GM19467 (cell line): ENCODE data around the gene SARS2.
"Not testable (repeated sequence)": the region's sequence is repeated elsewhere in the genome, so short reads cannot be mapped to it uniquely, and the experiment has no call there.

Source experiments
- ATAC-seq: cut with Tn5 transposase; IDR thresholded peaks from one replicate; pipeline ENCODE4 v1.9.1; 2021; ENCODE audit warnings: mild to moderate bottlenecking, moderate library complexity; ENCODE audit not compliant: unreplicated experiment

Gene SARS2

GRCh38 chr19:38929929-38930775 lies at the start of gene SARS2:
TSS of gene SARS2 (minus strand) at chr19:38930763. CDS start at chr19:38930736, 27 bp downstream.
- ATAC-seq = peak; percentile 63

GRCh38 chr19:38979812-38980211 lies 49.2 kb upstream of the SARS2 start:
- no peak for ATAC-seq

- no peak for ATAC-seq
Measured at GRCh38 chr19:38978326-38978689, 47.7 kb upstream of the SARS2 start.

GRCh38 chr19:38977445-38978325 lies 47.1 kb upstream of the SARS2 start:
- ATAC-seq = peak; percentile 71

GRCh38 chr19:38975861-38976271 lies 45.3 kb upstream of the SARS2 start:
- ATAC-seq = no peak

- ATAC-seq = no peak
Measured at GRCh38 chr19:38975214-38975860, 44.8 kb upstream of the SARS2 start, which contains the start of gene FBXO17. TSS of gene FBXO17 (minus strand) at chr19:38975742. CDS start at chr19:38950319, 25,423 bp downstream.

- ATAC-seq = no peak
Measured at GRCh38 chr19:38974624-38975213, 44.2 kb upstream of the SARS2 start.

- ATAC-seq = no peak
Measured at GRCh38 chr19:38971672-38972071, 41.1 kb upstream of the SARS2 start.

GRCh38 chr19:38970664-38971532 lies 40.3 kb upstream of the SARS2 start:
- no peak for ATAC-seq

GRCh38 chr19:38966149-38966548 lies 35.6 kb upstream of the SARS2 start:
- not testable (repeated sequence) for ATAC-seq

- no peak for ATAC-seq
Measured at GRCh38 chr19:38964738-38965137, 34.2 kb upstream of the SARS2 start.

- ATAC-seq = no peak
Measured at GRCh38 chr19:38959618-38960017, 29.1 kb upstream of the SARS2 start.

- no peak for ATAC-seq
Measured at GRCh38 chr19:38958301-38958700, 27.7 kb upstream of the SARS2 start.

GRCh38 chr19:38956264-38956663 lies 25.7 kb upstream of the SARS2 start:
- no peak for ATAC-seq

GRCh38 chr19:38953677-38954076 lies 23.1 kb upstream of the SARS2 start:
- no peak for ATAC-seq

- ATAC-seq = no peak
Measured at GRCh38 chr19:38952395-38953165, 22.0 kb upstream of the SARS2 start.

GRCh38 chr19:38951187-38951586 lies 20.6 kb upstream of the SARS2 start:
- no peak for ATAC-seq

GRCh38 chr19:38949580-38950367 lies 19.2 kb upstream of the SARS2 start:
- ATAC-seq = no peak
